H1 (cell line): ENCODE data around the gene GJE1. TPM values are rescaled to one million over a fixed set of nuclear protein-coding genes. Genes with fewer than 3 reads are reported as not detected.

ENCODE experiments used
- CTCF ChIA-PET: fragments of 300-600 bp; sonication (Branson Sonifier 250); formaldehyde crosslinking; loops from one replicate; lab custom pipeline; 2021; ENCODE audit not compliant: partially characterized antibody; lab: Charles Lee
- POLR2A ChIA-PET: fragments of 300-600 bp; sonication (Branson Sonifier 250); formaldehyde crosslinking; loops from one replicate; lab custom pipeline; 2021; ENCODE audit warnings: inconsistent platforms; ENCODE audit not compliant: partially characterized antibody; lab: Charles Lee
- DNase-seq, 2 experiments: peaks; one replicate each; pipeline versions ENCODE4 v3.0.0 to v3.0.0-alpha.2; 2010 to 2022; ENCODE audit warnings: low spot score in 2 of 2, low read depth in 1 of 2, mixed read lengths in 1 of 2
- FAIRE-seq: peaks from 2 replicates; lab custom pipeline; 2011; peaks lifted over from hg19 to GRCh38; lab: Jason Lieb, UNC
- H2AFZ ChIP-seq: 2 replicates; pipeline ENCODE4 v1.8.1; 2012; ENCODE audit warnings: low read length, inconsistent platforms
- H2AK5ac ChIP-seq: 2 replicates; pipeline ENCODE4 v1.6.1; 2013; ENCODE audit warnings: low read depth, low read length
- H2BK120ac ChIP-seq: replicated peaks from 2 replicates; pipeline ENCODE3; 2013; ENCODE audit warnings: low read depth, low read length, inconsistent platforms
- H2BK12ac ChIP-seq: 2 replicates; pipeline ENCODE4 v1.6.1; 2013; ENCODE audit warnings: low read depth, low read length
- H2BK15ac ChIP-seq: 2 replicates; pipeline ENCODE4 v1.6.1; 2013; ENCODE audit warnings: low read length
- H2BK20ac ChIP-seq: 2 replicates; pipeline ENCODE4 v1.6.1; 2013; ENCODE audit warnings: low read length
- H2BK5ac ChIP-seq: 2 replicates; pipeline ENCODE4 v1.6.1; 2013; ENCODE audit warnings: low read depth, low read length
- H3K14ac ChIP-seq: 2 replicates; pipeline ENCODE4 v1.6.1; 2013; ENCODE audit warnings: inconsistent platforms; ENCODE audit not compliant: insufficient read length
- H3K18ac ChIP-seq: 2 replicates; pipeline ENCODE4 v1.6.1; 2013; ENCODE audit warnings: low read length; ENCODE audit errors: extremely low read depth
- H3K23ac ChIP-seq: 2 replicates; pipeline ENCODE4 v1.6.1; 2013; ENCODE audit warnings: inconsistent platforms; ENCODE audit not compliant: insufficient read length
- H3K23me2 ChIP-seq: 2 replicates; pipeline ENCODE4 v1.6.1; 2013; ENCODE audit warnings: low read depth, low read length
- H3K27ac ChIP-seq: 2 replicates; pipeline ENCODE4 v1.6.1; 2011; ENCODE audit warnings: low read depth, low read length, inconsistent platforms
- H3K27me3 ChIP-seq, 4 experiments: replicated peaks in 1 of 4; 1 replicate in 1 of 4; 2 replicates in 3 of 4; pipeline versions ENCODE4 v1.6.1 to v1.8.1; 2011 to 2013; ENCODE audit warnings: low read length in 3 of 4, mild to moderate bottlenecking in 3 of 4, inconsistent platforms in 2 of 4, mixed read lengths in 2 of 4, moderate library complexity in 1 of 4; ENCODE audit not compliant: control insufficient read depth in 3 of 4, insufficient read depth in 3 of 4; ENCODE audit errors: extremely low read depth in 1 of 4
- H3K36me3 ChIP-seq, 4 experiments: 2 replicates each; pipeline versions ENCODE4 v1.6.1 to v1.8.1; 2011 to 2013; ENCODE audit warnings: mild to moderate bottlenecking in 4 of 4, low read length in 3 of 4, moderate library complexity in 2 of 4, control low read depth in 1 of 4, inconsistent platforms in 1 of 4; ENCODE audit not compliant: insufficient read depth in 4 of 4, control insufficient read depth in 2 of 4
- H3K4ac ChIP-seq: replicated peaks from 2 replicates; pipeline ENCODE3; 2013; ENCODE audit warnings: low read length, low read depth, mixed read lengths, inconsistent platforms; ENCODE audit not compliant: insufficient read length
- H3K4me1 ChIP-seq, 4 experiments: replicated peaks in 1 of 4; 1 replicate in 1 of 4; 2 replicates in 3 of 4; pipeline versions ENCODE4 v1.6.1 to v1.8.1; 2011 to 2013; ENCODE audit warnings: low read length in 3 of 4, inconsistent platforms in 2 of 4, mixed read lengths in 1 of 4; ENCODE audit not compliant: insufficient read depth in 4 of 4, control insufficient read depth in 3 of 4
- H3K4me2 ChIP-seq, 2 experiments: 2 replicates each; pipeline versions ENCODE4 v1.6.1 to v1.8.1; 2011 to 2013; ENCODE audit warnings: low read depth in 2 of 2, low read length in 2 of 2, control low read depth in 1 of 2, inconsistent platforms in 1 of 2, mild to moderate bottlenecking in 1 of 2; ENCODE audit not compliant: insufficient read depth in 1 of 2
- H3K4me3 ChIP-seq, 4 experiments: fragments of 200-600, 300-600 bp in 1 of 4; sonication (generic), shearing (Covaris generic), sonication (Bioruptor Twin) in 1 of 4; 2 replicates each; pipeline versions ENCODE4 v1.5.1 to v1.8.1; 2011 to 2016; ENCODE audit warnings: low read length in 4 of 4, low read depth in 3 of 4, control low read depth in 2 of 4, inconsistent platforms in 2 of 4, mild to moderate bottlenecking in 2 of 4, mixed read lengths in 1 of 4, moderate library complexity in 1 of 4; ENCODE audit not compliant: insufficient read depth in 2 of 4; ENCODE audit errors: extremely low read depth in 1 of 4
- H3K56ac ChIP-seq: replicated peaks from 2 replicates; pipeline ENCODE3; 2013; ENCODE audit warnings: low read depth, mild to moderate bottlenecking, mixed read lengths, low read length, inconsistent platforms; ENCODE audit not compliant: insufficient read length
- H3K79me1 ChIP-seq: 2 replicates; pipeline ENCODE4 v1.6.1; 2013; ENCODE audit warnings: low read depth, low read length, control low read depth
- H3K79me2 ChIP-seq, 2 experiments: 2 replicates each; pipeline versions ENCODE4 v1.6.1 to v1.8.1; 2012 to 2013; ENCODE audit warnings: low read length in 2 of 2, mild to moderate bottlenecking in 2 of 2, inconsistent platforms in 1 of 2; ENCODE audit not compliant: insufficient read depth in 2 of 2, control insufficient read depth in 1 of 2
- H3K9ac ChIP-seq, 4 experiments: replicated peaks in 1 of 4; 1 replicate in 1 of 4; 2 replicates in 3 of 4; pipeline versions ENCODE4 v1.6.1 to v1.8.1; 2011 to 2013; ENCODE audit warnings: low read depth in 3 of 4, low read length in 3 of 4, control low read depth in 2 of 4, mild to moderate bottlenecking in 2 of 4, moderate library complexity in 2 of 4, inconsistent platforms in 1 of 4; ENCODE audit errors: extremely low read depth in 1 of 4
- H3K9me3 ChIP-seq, 2 experiments: 2 replicates each; pipeline versions ENCODE4 v1.6.1 to v1.8.1; 2012 to 2013; ENCODE audit warnings: mild to moderate bottlenecking in 2 of 2, moderate library complexity in 2 of 2, control low read depth in 1 of 2, inconsistent platforms in 1 of 2, low read depth in 1 of 2, low read length in 1 of 2, mixed read lengths in 1 of 2; ENCODE audit not compliant: insufficient read depth in 2 of 2
- H4K20me1 ChIP-seq, 2 experiments: replicated peaks in 1 of 2; 2 replicates each; pipeline versions ENCODE3 to v1.8.1; 2011 to 2013; ENCODE audit warnings: inconsistent platforms in 2 of 2, low read length in 2 of 2, mild to moderate bottlenecking in 1 of 2; ENCODE audit not compliant: insufficient read depth in 2 of 2, control insufficient read depth in 1 of 2
- H4K5ac ChIP-seq: 2 replicates; pipeline ENCODE4 v1.6.1; 2013; ENCODE audit warnings: low read length, low read depth, mixed read lengths, inconsistent platforms; ENCODE audit not compliant: insufficient read length
- H4K8ac ChIP-seq: 2 replicates; pipeline ENCODE4 v1.8.0; 2013; ENCODE audit warnings: mild to moderate bottlenecking, moderate library complexity, low read length, inconsistent platforms; ENCODE audit not compliant: insufficient read depth; ENCODE audit errors: extremely low read depth
- H4K91ac ChIP-seq: replicated peaks from 2 replicates; pipeline ENCODE3; 2013; ENCODE audit warnings: low read length, mixed read lengths, inconsistent platforms; ENCODE audit not compliant: insufficient read length
- CBX5 ChIP-seq: fragments of 300-800, 300-1000 bp; sonication (generic); IDR thresholded peaks from 2 replicates; pipeline ENCODE4 v1.7.1; 2016; ENCODE audit warnings: antibody characterized with exemption, low read length, low read depth
- CBX8 ChIP-seq: fragments of 300-800, 300-1000 bp; sonication (generic); IDR thresholded peaks from 2 replicates; pipeline ENCODE4 v1.7.1; 2016; ENCODE audit warnings: low read depth, low read length, borderline replicate concordance
- SRF ChIP-seq: IDR thresholded peaks from 2 replicates; pipeline ENCODE4 v1.6.1; 2011; ENCODE audit warnings: mild to moderate bottlenecking, low read depth, low read length, moderate library complexity
- WGBS, 2 experiments: shearing (Covaris generic) in 1 of 2; methylation state at CpG; one replicate each; pipeline versions ENCODE4 v1.1.6 to v1.1.7; 2013 to 2015; ENCODE audit warnings: low lambda C conversion rate in 2 of 2, mixed read lengths in 2 of 2, inconsistent platforms in 1 of 2, low coverage in 1 of 2, missing lambda C conversion rate in 1 of 2; ENCODE audit not compliant: insufficient replicate concordance in 2 of 2, insufficient coverage in 1 of 2, insufficient read length in 1 of 2; ENCODE audit errors: extremely low coverage in 1 of 2, missing lambda C conversion rate in 1 of 2; 5-methylcytosine and 5-hydroxymethylcytosine counted together
- polyA plus RNA-seq, 7 experiments: library from polyadenylated mRNA; depleted of rRNA in 3 of 7; stranded (reverse) in 5 of 7; unstranded in 2 of 7; fragments of >200 nt in 5 of 7; fragments of 200-250 nt in 2 of 7; gene quantifications; 1 replicate in 5 of 7; 2 replicates in 1 of 7; 4 replicates in 1 of 7; pipeline versions ENCODE4 v1.2.1 to v1.2.3, GENCODE V29; 2011 to 2013; ENCODE audit warnings: missing spikeins in 2 of 7, mixed read lengths in 2 of 7
- total RNA-seq: library from RNA; stranded (reverse); fragmentation: NEBNext Ultra II Directional; extraction: Animal tissue kit (Norgen Biotek cat#: 25700); gene quantifications from 2 replicates; pipeline ENCODE4 v1.2.1, GENCODE V29; 2021

GJE1 gene
- total and polyA plus RNA-seq, 2 of the 8 experiments (the other 6 are each of a cell fraction or from before 2014, with no cell fraction given) = not detected

GRCh38 chr6:142173980-142174379 lies 41.3 kb downstream of the GJE1 start:
- no peak for TF ChIP-seq CBX5
- TF ChIP-seq CBX8 = no peak
- TF ChIP-seq SRF = no peak
- TF ChIP-seq, all 59 proteins: peak for 0
- Histone ChIP-seq H3K79me2 (no peaks in the 10 kb centered on the region), H4K20me1 (no peaks in the 10 kb centered on the region), H3K4ac (no peak overlapping the region), H3K23ac (no peak overlapping the region), H4K91ac (no peak overlapping the region), H2BK5ac (no peak overlapping the region), H3K9me3 (no peaks in the 10 kb centered on the region), H2BK20ac (no peak overlapping the region), H2BK120ac (no peak overlapping the region), H3K4me2 (no peak overlapping the region), H3K79me1 (no peaks in the 10 kb centered on the region), H2BK12ac (no peak overlapping the region), H3K27ac (no peak overlapping the region), H3K9ac (no peak overlapping the region), H3K4me1 (no peaks in the 10 kb centered on the region), H2AK5ac (no peak overlapping the region), H3K4me3 (no peak overlapping the region), H2AFZ (no peak overlapping the region), H3K23me2 (no peaks in the 10 kb centered on the region), H2BK15ac (no peak overlapping the region), H3K36me3 (peaks cover 0 to 34% (median 8%) of the 10 kb centered on the region in 4 experiments; a peak in 4 of 8 replicates), H3K14ac (no peak overlapping the region), H3K56ac (no peak overlapping the region), H3K27me3 (no peaks in the 10 kb centered on the region), H4K8ac (no peak overlapping the region), H3K18ac (no peak overlapping the region), H4K5ac (no peak overlapping the region)
- WGBS, 2 experiments = 89% methylated on average over 3 of the region's 3 CpGs; no CpG with 5 or more reads in 1 of the 2 experiments
- ChIA-PET CTCF (interaction anchor here (0.9 kb wide), 1 partner anchor 18 kb away, joined by 3 read pairs; no protein-coding TSS in a partner anchor), POLR2A (no interaction called here)
- DNase-seq (no peak), FAIRE-seq (no peak)
